ENCODE data around the gene PIK3CG.

The PIK3CG gene

DNA sequence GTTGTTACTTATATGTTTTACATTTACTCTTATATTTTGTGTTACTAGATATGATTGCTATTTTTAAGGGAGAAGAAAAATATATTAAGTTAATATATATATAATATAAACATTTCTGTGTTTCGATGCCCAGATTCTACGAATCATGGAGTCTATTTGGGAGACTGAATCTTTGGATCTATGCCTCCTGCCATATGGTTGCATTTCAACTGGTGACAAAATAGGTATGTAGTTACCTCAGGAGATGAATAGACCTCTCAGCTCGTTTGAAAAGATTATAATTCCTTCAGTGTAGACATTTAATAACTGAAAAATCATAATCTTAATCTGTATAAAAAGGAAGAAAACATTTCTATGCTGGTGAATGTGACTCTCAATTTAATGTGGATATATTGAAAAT lies 16.9 kb downstream of the PIK3CG start:
- TF ChIP-seq RAD21 (IDR thresholded peaks at IDR 0.05; ENCODE audit: low read depth) (no peak), CEBPB (IDR thresholded peaks at IDR 0.05) (no peak), CREB1 (IDR thresholded peaks at IDR 0.05; ENCODE audit: low read depth) (no peak), TCF12 (IDR thresholded peaks at IDR 0.05; ENCODE audit: low read depth) (no peak), NFIC (IDR thresholded peaks at IDR 0.05) (no peak), ZBTB7A (IDR thresholded peaks at IDR 0.05; ENCODE audit: low read depth) (no peak), FOXM1 (IDR thresholded peaks at IDR 0.05; ENCODE audit: borderline replicate concordance, low read depth) (no peak)
- TF ChIP-seq, protein P1, sequence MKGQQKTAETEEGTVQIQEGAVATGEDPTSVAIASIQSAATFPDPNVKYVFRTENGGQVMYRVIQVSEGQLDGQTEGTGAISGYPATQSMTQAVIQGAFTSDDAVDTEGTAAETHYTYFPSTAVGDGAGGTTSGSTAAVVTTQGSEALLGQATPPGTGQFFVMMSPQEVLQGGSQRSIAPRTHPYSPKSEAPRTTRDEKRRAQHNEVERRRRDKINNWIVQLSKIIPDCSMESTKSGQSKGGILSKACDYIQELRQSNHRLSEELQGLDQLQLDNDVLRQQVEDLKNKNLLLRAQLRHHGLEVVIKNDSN (IDR thresholded peaks at IDR 0.05), result no peak
- TF ChIP-seq, protein P2, sequence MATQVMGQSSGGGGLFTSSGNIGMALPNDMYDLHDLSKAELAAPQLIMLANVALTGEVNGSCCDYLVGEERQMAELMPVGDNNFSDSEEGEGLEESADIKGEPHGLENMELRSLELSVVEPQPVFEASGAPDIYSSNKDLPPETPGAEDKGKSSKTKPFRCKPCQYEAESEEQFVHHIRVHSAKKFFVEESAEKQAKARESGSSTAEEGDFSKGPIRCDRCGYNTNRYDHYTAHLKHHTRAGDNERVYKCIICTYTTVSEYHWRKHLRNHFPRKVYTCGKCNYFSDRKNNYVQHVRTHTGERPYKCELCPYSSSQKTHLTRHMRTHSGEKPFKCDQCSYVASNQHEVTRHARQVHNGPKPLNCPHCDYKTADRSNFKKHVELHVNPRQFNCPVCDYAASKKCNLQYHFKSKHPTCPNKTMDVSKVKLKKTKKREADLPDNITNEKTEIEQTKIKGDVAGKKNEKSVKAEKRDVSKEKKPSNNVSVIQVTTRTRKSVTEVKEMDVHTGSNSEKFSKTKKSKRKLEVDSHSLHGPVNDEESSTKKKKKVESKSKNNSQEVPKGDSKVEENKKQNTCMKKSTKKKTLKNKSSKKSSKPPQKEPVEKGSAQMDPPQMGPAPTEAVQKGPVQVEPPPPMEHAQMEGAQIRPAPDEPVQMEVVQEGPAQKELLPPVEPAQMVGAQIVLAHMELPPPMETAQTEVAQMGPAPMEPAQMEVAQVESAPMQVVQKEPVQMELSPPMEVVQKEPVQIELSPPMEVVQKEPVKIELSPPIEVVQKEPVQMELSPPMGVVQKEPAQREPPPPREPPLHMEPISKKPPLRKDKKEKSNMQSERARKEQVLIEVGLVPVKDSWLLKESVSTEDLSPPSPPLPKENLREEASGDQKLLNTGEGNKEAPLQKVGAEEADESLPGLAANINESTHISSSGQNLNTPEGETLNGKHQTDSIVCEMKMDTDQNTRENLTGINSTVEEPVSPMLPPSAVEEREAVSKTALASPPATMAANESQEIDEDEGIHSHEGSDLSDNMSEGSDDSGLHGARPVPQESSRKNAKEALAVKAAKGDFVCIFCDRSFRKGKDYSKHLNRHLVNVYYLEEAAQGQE (IDR thresholded peaks at IDR 0.05; ENCODE audit: low read depth), result no peak

DNA sequence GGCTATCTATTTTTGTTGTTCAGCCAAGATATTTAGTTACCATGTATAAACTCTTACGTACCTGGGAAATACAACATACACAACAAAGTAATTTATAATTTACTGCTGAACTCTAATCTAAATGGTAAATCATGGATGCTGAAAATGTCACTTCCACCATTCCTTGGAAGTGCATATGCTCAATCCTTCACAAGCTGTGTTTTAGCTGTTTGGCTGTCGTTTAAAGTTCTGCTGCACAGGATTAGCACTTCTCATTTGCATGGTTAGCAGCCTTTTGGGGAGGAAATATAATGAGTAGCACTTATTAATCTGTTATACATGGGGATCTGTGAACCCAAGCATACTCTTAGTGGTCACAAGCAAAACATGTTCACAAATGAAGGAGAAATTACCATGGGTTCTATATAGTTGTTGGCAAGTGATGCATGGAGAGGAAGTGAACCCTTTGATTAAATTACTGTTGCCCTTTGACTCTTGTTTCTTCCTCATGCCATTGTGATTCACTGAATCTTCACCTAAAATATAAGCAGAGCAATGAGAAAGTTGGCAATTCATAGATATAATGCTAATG lies 18.5 kb downstream of the PIK3CG start:
- no peak for TF ChIP-seq EP300 (IDR thresholded peaks at IDR 0.05; ENCODE audit: borderline replicate concordance)
- TF ChIP-seq TEAD4 (IDR thresholded peaks at IDR 0.05), result no peak
- TF ChIP-seq, protein P3, sequence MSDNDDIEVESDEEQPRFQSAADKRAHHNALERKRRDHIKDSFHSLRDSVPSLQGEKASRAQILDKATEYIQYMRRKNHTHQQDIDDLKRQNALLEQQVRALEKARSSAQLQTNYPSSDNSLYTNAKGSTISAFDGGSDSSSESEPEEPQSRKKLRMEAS (IDR thresholded peaks at IDR 0.05), result no peak
- no peak for TF ChIP-seq NFIC (IDR thresholded peaks at IDR 0.05)
- TF ChIP-seq FOXM1 (IDR thresholded peaks at IDR 0.05; ENCODE audit: borderline replicate concordance, low read depth), result no peak
- no peak for TF ChIP-seq EGR1 (IDR thresholded peaks at IDR 0.05)
- TF ChIP-seq YY1 (IDR thresholded peaks at IDR 0.05; ENCODE audit: low read depth), result no peak
- TF ChIP-seq, protein P2 (IDR thresholded peaks at IDR 0.05; ENCODE audit: low read depth), result no peak
- TF ChIP-seq TAF1 (IDR thresholded peaks at IDR 0.05; ENCODE audit: low read depth), result no peak
- no peak for TF ChIP-seq CEBPB (IDR thresholded peaks at IDR 0.05)
- no peak for TF ChIP-seq TCF12 (IDR thresholded peaks at IDR 0.05; ENCODE audit: low read depth)
- no peak for TF ChIP-seq RAD21 (IDR thresholded peaks at IDR 0.05; ENCODE audit: low read depth)
- no peak for TF ChIP-seq ZBTB7A (IDR thresholded peaks at IDR 0.05; ENCODE audit: low read depth)
- TF ChIP-seq, protein P1 (IDR thresholded peaks at IDR 0.05), result no peak
- no peak for TF ChIP-seq CREB1 (IDR thresholded peaks at IDR 0.05; ENCODE audit: low read depth)

DNA sequence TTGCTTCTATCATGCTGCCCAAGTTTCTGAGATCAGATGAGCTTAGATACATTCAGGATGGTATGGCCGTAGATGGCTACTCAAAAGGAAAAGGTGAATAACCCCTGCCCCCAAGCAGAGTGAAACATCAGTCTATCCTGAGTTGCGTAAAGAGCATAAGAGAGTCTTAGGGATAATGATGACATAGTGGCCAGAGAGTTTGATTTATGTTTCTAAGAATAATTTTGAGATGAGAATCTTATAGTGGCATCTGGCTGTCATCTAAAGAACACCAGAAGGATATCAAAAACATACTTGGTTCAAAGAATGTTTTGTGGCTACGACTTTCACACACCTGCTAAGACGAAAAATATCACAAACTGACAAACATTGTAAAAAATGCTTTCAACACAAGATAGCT lies 20.6 kb downstream of the PIK3CG start:
- no peak for TF ChIP-seq CREB1 (IDR thresholded peaks at IDR 0.05; ENCODE audit: low read depth)
- no peak for TF ChIP-seq RAD21 (IDR thresholded peaks at IDR 0.05; ENCODE audit: low read depth)
- TF ChIP-seq CEBPB (IDR thresholded peaks at IDR 0.05), result no peak
- TF ChIP-seq TCF12 (IDR thresholded peaks at IDR 0.05; ENCODE audit: low read depth), result no peak
- no peak for TF ChIP-seq NFIC (IDR thresholded peaks at IDR 0.05)
- TF ChIP-seq FOXM1 (IDR thresholded peaks at IDR 0.05; ENCODE audit: borderline replicate concordance, low read depth), result no peak
- TF ChIP-seq EP300 (IDR thresholded peaks at IDR 0.05; ENCODE audit: borderline replicate concordance), result no peak

DNA sequence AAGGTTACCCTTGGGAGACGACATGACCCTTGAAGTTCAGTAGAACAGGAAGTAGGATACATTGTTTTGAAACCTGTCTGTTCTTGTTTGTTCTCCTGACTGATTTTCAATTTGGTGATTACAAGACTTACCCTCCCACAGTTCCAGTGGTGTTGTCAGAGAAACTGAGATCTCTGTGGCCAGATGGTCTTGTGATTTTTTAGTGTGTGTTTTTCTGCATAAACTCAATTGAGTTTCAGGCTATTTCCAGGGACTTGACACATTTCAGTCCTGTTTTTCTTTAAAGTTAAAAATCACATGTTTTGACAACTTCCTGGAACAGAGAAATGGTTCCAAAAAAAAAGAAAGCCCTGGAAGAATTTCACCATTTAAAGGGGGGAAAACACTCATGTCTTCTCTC lies 22.3 kb downstream of the PIK3CG start:
- TF ChIP-seq CREB1 (IDR thresholded peaks at IDR 0.05; ENCODE audit: low read depth), result no peak
- TF ChIP-seq YY1 (IDR thresholded peaks at IDR 0.05; ENCODE audit: low read depth), result no peak
- no peak for TF ChIP-seq TCF12 (IDR thresholded peaks at IDR 0.05; ENCODE audit: low read depth)
- TF ChIP-seq CEBPB (IDR thresholded peaks at IDR 0.05), result no peak
- TF ChIP-seq TEAD4 (IDR thresholded peaks at IDR 0.05), result no peak
- TF ChIP-seq FOXM1 (IDR thresholded peaks at IDR 0.05; ENCODE audit: borderline replicate concordance, low read depth), result no peak
- no peak for TF ChIP-seq EGR1 (IDR thresholded peaks at IDR 0.05)
- no peak for TF ChIP-seq TAF1 (IDR thresholded peaks at IDR 0.05; ENCODE audit: low read depth)
- TF ChIP-seq NFIC (IDR thresholded peaks at IDR 0.05), result no peak
- TF ChIP-seq, protein P3 (IDR thresholded peaks at IDR 0.05), result no peak
- no peak for TF ChIP-seq EP300 (IDR thresholded peaks at IDR 0.05; ENCODE audit: borderline replicate concordance)
- no peak for TF ChIP-seq RAD21 (IDR thresholded peaks at IDR 0.05; ENCODE audit: low read depth)
- no peak for TF ChIP-seq ZBTB7A (IDR thresholded peaks at IDR 0.05; ENCODE audit: low read depth)
- TF ChIP-seq, protein P2 (IDR thresholded peaks at IDR 0.05; ENCODE audit: low read depth), result no peak
- TF ChIP-seq, protein P1 (IDR thresholded peaks at IDR 0.05), result no peak

All from Ishikawa (cell line).